K562 (cell line): Measurements from ENCODE around the gene AGPAT4. TPM values are rescaled to one million over a fixed set of nuclear protein-coding genes. Genes with fewer than 3 reads are reported as not detected.

Source experiments
- BCL6 ChIP-seq: fragments of 250-450 bp; sonication (Bioruptor Pico); IDR thresholded peaks from 2 replicates; pipeline ENCODE4 v1.4.0; 2020
- CBX2 ChIP-seq: fragments of 200-600 bp; sonication (generic); IDR thresholded peaks from one replicate; pipeline ENCODE4 v1.6.1; 2012; ENCODE audit warnings: mild to moderate bottlenecking, low read length, inconsistent platforms; ENCODE audit not compliant: insufficient read depth, poor library complexity, severe bottlenecking
- CHD4 ChIP-seq: fragments of 200-600 bp; sonication (generic); IDR thresholded peaks from 3 replicates; pipeline ENCODE4 v1.6.1; 2012; ENCODE audit warnings: low read depth, mild to moderate bottlenecking, mixed read lengths, low read length, inconsistent platforms; ENCODE audit not compliant: insufficient read depth, insufficient replicate concordance, poor library complexity, severe bottlenecking
- E2F5 ChIP-seq: sonication (generic); formaldehyde crosslinking; IDR thresholded peaks from 2 replicates; pipeline ENCODE4 v1.8.0; 2022; ENCODE audit warnings: mild to moderate bottlenecking, missing genetic modification reagents
- E4F1 ChIP-seq: fragments of 250-450 bp; sonication (Bioruptor Pico); IDR thresholded peaks from 2 replicates; pipeline ENCODE4 v1.5.0; 2021; ENCODE audit warnings: mild to moderate bottlenecking, borderline replicate concordance
- ELF1 ChIP-seq: fragments of 200-800 bp; sonication (Bioruptor generic); IDR thresholded peaks from 2 replicates; pipeline ENCODE4 v1.6.1; 2016; ENCODE audit warnings: missing genetic modification characterization, missing compliant biosample characterization
- ESRRA ChIP-seq: fragments of 450-650 bp; IDR thresholded peaks from 2 replicates; pipeline ENCODE4 v1.6.1; 2014; ENCODE audit warnings: low read depth, mild to moderate bottlenecking, moderate library complexity, borderline replicate concordance
- HMG20B ChIP-seq: fragments of 250-450 bp; sonication (Bioruptor Pico); IDR thresholded peaks from 2 replicates; pipeline ENCODE4 v1.5.0; 2021; ENCODE audit warnings: mild to moderate bottlenecking
- KDM1A ChIP-seq, 2 experiments: fragments of 450-650 bp; IDR thresholded peaks; 2 replicates each; pipeline ENCODE4 v1.6.1; 2016; ENCODE audit warnings: mild to moderate bottlenecking in 2 of 2
- KDM4B ChIP-seq, 2 experiments: fragments of 450-650 bp in 1 of 2; sonication (generic) in 1 of 2; IDR thresholded peaks; 2 replicates each; pipeline ENCODE4 v1.6.1; 2016 to 2017; ENCODE audit warnings: borderline replicate concordance in 2 of 2, antibody characterized with exemption in 1 of 2, low read depth in 1 of 2, mild to moderate bottlenecking in 1 of 2
- LEF1 ChIP-seq: fragments of 450-650 bp; IDR thresholded peaks from 2 replicates; pipeline ENCODE4 v1.6.1; 2016; ENCODE audit warnings: mild to moderate bottlenecking
- RFX5 ChIP-seq: IDR thresholded peaks from 2 replicates; pipeline ENCODE4 v1.6.1; 2011; ENCODE audit warnings: low read depth, mild to moderate bottlenecking, improper control_type of control experiment, low read length
- SIN3B ChIP-seq: fragments of 450-650 bp; IDR thresholded peaks from 2 replicates; pipeline ENCODE4 v1.6.1; 2017; ENCODE audit warnings: low read depth, mild to moderate bottlenecking, moderate library complexity
- SMARCA4 ChIP-seq: fragments of 450-650 bp; IDR thresholded peaks from 2 replicates; pipeline ENCODE4 v1.6.1; 2016
- SRSF9 ChIP-seq: fragments of 200-400 bp; formaldehyde crosslinking; IDR thresholded peaks from 2 replicates; pipeline ENCODE4 v1.6.1; 2017; ENCODE audit warnings: low read depth, low read length, borderline replicate concordance
- THAP12 ChIP-seq: fragments of 250-450 bp; sonication (Bioruptor Pico); IDR thresholded peaks from 2 replicates; pipeline ENCODE4 v1.9.0; 2021; ENCODE audit warnings: mild to moderate bottlenecking, inconsistent platforms
- XRCC3 ChIP-seq: fragments of 450-650 bp; IDR thresholded peaks from 2 replicates; pipeline ENCODE4 v1.6.1; 2017; ENCODE audit warnings: mild to moderate bottlenecking, moderate library complexity
- ZNF146 ChIP-seq: IDR thresholded peaks from one replicate; pipeline ENCODE4 v1.6.1; 2018; ENCODE audit warnings: missing compliant biosample characterization; ENCODE audit not compliant: unreplicated experiment
- ZNF311 ChIP-seq: fragments of 250-450 bp; sonication (Bioruptor Pico); IDR thresholded peaks from 2 replicates; pipeline ENCODE4 v1.4.0; 2020; ENCODE audit warnings: mild to moderate bottlenecking, moderate library complexity
- ZNF696 ChIP-seq: fragments of 250-450 bp; sonication (Bioruptor Pico); conservative IDR thresholded peaks from 2 replicates; pipeline ENCODE4 v1.4.0; 2020; ENCODE audit warnings: mild to moderate bottlenecking, moderate library complexity
- polyA plus RNA-seq, 8 experiments: library from polyadenylated mRNA; depleted of rRNA in 4 of 8; stranded (reverse) in 5 of 8; unstranded in 3 of 8; fragments of >200 nt; fragmentation: Nextera tagmentation in 2 of 8; fragmentation: Illumina TruSeq in 1 of 8; extraction: Ambion mirVana in 2 of 8; extraction: Trizol in 1 of 8; gene quantifications; 2 replicates each; pipeline versions ENCODE4 v1.2.1 to v1.2.3, GENCODE V29; 2011 to 2014; ENCODE audit warnings: inconsistent platforms in 1 of 8, missing spikeins in 1 of 8
- total RNA-seq, 7 experiments: library from RNA; depleted of rRNA in 6 of 7; stranded (reverse); fragments of >200 nt in 6 of 7; fragmentation: Illumina TruSeq in 2 of 7; extraction: Trizol in 2 of 7; gene quantifications; 2 replicates each; pipeline versions ENCODE4 v1.2.1 to v1.2.3, GENCODE V29; 2011 to 2021; ENCODE audit warnings: low replicate concordance in 1 of 7

AGPAT4 gene
- total and polyA plus RNA-seq, 9 of the 15 experiments (the other 6 are each of a cell fraction or from before 2014, with no cell fraction given): 2.2 to 15.0 (median 5.7) TPM

GRCh38 chr6:161254464-161255253, 19.2 kb downstream of the AGPAT4 start (continued):
- TF ChIP-seq BCL6 (CRISPR knock-in tag) (peak; percentile 47; the same call in 1 of the 2 replicates), CBX2 (no peak), E2F5 (CRISPR knock-in tag) (no peak), RFX5 (no peak), KDM4B (IDR thresholded peaks at IDR 0.05; ENCODE audit: borderline replicate concordance in 2 of 2, low read depth in 1 of 2) (no peak), KDM1A (IDR thresholded peaks at IDR 0.05) (peak; percentile 97 to 98), THAP12 (no peak), SIN3B (no peak), CHD4 (no peak), ZNF696 (no peak), XRCC3 (no peak), ZNF311 (CRISPR knock-in tag) (peak; percentile 72; the same call in 1 of the 2 replicates), ESRRA (no peak), ZNF146 (no peak), HMG20B (no peak), SMARCA4 (peak; percentile 99), LEF1 (peak; percentile 90), E4F1 (CRISPR knock-in tag) (no peak), ELF1 (tag) (no peak; the same call in 1 of the 2 replicates), SRSF9 (no peak)
